PFSK-1 (cell line): ENCODE measurements around the gene ACTRT2.

Source experiments
- POLR2AphosphoS5 ChIP-seq: IDR thresholded peaks from 2 replicates; pipeline ENCODE4 v1.6.1; 2012; ENCODE audit warnings: low read depth, mild to moderate bottlenecking, control low read depth, low read length, moderate library complexity
- SIN3A ChIP-seq: IDR thresholded peaks from 2 replicates; pipeline ENCODE4 v1.6.1; 2012; ENCODE audit warnings: mild to moderate bottlenecking, low read length, moderate library complexity, borderline replicate concordance; ENCODE audit not compliant: insufficient read depth
- TAF1 ChIP-seq: IDR thresholded peaks from 2 replicates; pipeline ENCODE4 v1.6.1; 2012; ENCODE audit warnings: low read length, control low read depth, borderline replicate concordance; ENCODE audit not compliant: insufficient read depth

- TF ChIP-seq POLR2AphosphoS5 (no peak), SIN3A (no peak), TAF1 (no peak)
Measured at GRCh38 chr1:3009021-3009420, 12.2 kb upstream of the ACTRT2 start.
